Myocyte (in vitro differentiated cells): Measurements from ENCODE around the gene TRAP1. TPM values are rescaled to one million over a fixed set of nuclear protein-coding genes. Genes with fewer than 3 reads are reported as not detected.
"Not testable (repeated sequence)": the region's sequence is repeated elsewhere in the genome, so short reads cannot be mapped to it uniquely, and the experiment has no call there.

ENCODE experiments used
- DNase-seq: peaks from one replicate; pipeline ENCODE4 v3.0.0-alpha.2; 2012; ENCODE audit warnings: low read depth
- total RNA-seq: library from RNA; depleted of rRNA; stranded (reverse); fragments of >200 nt; gene quantifications from 2 replicates; pipeline ENCODE4 v1.2.3, GENCODE V29; 2014

Gene TRAP1
- total RNA-seq, 1 donor from 2014 or later: 91.0 TPM

DNA sequence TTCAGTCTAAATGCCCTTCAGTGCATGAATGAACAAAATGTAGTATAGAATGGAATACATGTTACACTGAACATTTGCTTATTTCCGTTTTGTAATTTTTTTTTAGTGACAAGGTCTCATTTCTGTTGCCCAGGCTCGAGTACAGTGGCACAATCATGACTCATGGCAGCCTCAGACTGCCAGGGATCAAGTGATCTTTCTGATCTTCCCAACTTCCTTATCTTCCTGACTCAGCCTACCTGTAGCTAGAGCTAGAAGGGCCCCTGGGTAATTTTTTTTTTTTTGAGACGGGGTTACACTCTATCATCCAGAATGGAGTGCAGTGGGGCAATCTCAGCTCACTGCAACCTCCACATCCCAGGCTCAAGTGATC, 98.6 kb downstream of the TRAP1 start:
- DNase-seq: no peak

DNA sequence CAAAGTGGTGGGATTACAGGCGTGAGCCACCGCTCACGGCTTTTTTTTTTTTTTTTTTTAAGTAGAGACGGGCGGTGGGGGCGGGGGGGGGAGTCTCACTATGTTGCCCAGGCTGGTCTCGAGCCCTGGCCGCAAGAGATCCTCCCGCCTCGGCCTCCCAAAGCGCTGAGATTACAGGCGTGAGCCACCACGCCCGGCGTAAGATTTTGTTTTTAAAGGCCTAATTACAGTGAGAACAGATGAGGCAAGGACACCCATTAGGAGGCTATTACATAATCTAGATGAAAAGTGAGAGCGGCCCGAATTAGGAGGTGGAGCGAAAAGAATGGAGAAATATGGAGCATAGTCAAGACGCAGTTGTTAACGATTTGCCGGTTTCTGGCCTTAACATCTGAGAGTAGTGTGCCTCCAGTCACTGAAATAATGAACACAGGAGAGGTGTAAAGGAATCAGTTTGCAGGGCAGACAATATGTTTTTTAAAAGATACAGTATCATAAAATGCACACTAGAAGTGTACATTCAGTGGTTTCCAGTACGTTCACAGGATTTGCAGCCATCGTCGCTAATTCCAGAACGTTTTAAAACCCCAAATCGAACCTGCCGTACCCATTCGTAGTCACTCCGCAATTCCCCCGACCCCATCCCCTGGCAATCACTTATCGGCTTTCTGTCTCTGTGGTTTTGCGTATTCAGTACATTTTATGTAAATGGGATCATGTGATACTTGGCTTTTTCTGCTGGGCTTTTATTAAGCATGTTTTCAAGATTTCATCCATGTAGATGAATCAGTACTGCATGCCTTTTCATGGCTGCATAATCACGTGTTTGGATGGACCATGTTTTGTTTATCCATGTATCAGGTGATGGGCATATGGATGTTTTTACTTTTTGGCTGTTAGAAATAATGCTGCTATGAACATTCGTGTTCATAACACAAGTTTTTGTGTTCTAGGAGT, 104.5 kb downstream of the TRAP1 start:
- DNase-seq: no peak

DNA sequence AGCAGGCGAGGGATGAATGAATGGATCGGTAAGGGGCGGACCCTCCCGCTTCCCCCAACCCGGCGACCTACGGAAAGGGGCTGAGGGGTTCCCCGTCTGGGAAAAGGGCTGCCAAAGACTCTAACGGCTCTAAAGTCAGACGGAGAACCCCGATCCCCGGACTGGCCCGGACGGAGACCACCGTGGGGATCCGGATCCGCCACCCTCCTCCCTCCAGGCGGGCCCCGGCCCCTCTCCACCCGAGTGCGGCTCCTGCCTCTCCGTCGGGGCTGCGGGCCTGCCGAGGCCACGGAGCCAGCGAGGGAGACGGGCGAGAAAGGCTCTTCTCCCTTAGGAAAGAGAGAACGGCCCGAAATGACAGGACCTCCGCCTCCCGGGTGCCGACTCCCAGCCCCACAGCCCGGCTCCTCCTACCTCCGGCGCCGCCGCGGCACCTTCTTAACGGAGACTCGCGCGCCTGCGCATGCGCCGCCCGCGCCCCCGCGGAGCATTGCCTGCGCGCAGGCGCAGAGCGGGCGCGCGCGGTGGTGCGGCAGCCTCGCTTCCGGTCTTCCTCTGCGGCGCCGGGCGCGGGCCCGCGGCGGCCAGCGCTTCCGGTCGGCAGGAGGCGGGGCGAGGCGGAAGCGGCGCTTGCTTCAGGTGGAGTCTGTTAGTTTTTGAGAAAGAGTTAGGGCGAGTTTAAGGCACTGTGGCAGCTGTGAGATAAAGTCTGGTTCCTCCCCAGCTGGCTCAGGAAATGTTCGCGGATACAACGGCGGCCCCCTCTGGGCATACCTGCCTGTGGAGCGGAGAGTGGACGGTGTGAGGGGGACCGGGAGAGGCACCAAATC, 106.0 kb downstream of the TRAP1 start, which contains the start of gene SLX4:
SLX4 (minus strand) TSS at position 461 of the 830 bp plus-strand sequence. CDS start 2,642 bp downstream, outside the sequence.
- peak; percentile 91 for DNase-seq

DNA sequence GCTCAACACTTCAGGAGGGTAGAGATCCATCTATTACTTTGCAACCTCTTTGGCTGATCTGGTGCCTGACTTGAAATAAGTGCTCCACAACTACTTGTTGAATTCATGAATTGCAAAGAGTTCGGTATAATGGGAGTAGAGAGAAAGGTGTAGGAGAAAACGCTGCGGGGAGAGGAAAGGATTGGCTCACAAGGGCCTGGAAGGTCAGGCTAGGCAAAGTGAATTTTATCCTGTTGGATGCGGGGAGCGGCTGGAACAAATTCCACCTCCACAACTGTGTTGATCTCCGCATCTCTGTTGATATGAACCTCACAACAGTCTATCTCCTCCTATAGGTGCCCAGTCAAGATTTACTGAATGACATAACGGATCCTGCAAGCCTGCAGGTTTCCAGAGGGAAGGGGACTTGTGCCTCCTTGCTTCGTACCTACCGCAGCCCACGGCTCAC, 106.6 kb downstream of the TRAP1 start:
- no peak for DNase-seq

DNA sequence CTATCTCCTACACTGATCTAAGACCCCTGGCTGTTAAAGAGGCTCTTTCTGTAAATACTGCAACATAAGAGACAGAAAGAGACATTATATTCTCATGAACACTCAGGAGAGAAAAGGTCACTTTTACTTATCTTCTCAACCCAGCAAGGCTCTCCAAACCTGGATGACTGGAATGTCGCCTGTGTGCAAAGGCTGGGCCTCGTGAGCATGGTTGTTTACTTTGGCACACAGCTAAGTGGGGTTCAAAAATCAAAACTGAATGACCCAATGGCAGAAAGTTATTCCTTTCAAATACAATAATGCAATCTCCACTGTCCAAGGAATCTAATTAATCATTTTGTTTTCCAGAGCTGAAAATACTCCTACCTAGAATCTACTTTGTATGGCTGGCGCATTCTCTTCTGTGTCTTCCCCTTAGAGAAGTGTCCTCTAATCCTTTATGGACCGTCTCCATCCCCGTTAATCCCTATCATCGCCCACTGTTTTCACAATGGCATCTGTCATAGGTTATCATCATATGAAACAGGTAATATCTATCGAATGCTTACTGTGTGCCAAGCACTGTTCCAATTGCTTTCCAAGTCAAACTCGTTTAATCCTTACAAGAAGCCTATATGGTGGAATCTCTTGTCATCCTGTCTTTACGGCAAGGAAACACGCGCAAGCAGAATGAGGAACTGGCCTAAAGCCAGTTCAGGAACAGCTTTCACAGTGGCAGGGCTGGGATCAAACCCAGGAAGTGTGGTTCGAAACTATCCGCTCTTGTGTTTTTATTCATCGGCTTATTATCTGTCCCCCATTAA, 107.2 kb downstream of the TRAP1 start:
- DNase-seq: no peak

DNA sequence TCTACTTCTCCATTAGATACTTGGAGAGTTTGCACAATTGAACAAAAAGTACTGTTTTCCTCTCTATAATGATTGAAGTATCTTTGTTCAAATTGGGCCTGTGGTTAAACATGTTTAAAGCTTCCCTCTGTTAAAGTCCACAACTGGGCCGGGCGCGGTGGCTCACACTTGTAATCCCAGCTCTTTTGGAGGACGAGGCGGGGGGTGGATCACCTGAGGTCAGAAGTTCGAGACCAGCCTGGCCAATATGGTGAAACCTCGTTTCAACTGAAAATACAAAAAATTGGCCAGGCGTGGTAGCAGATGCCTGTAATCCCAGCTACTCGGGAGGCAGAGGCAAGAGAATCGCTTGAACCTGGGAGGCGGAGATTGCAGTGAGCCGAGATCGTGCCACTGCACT, 108.3 kb downstream of the TRAP1 start:
- DNase-seq: not testable (repeated sequence)

DNA sequence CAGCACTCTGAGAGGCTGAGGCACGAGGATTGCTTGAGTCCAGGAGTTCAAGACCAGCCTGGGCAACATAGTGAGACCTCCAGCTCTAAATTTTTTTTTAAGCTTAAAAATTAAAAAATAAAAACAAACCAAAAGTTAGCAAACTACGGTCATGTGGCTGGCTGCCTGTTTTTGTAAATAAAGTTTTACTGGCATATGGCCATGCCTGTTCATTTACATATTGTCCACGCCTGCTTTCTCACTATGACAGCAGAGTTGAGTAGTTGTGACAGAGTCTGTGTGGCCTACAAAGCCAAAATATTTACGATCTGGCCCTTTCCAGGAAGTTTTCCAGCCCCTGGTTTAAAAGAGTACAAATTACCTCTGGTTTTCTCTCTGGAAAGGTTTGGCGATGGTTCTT, 109.3 kb downstream of the TRAP1 start:
- no peak for DNase-seq

Other genes starting within 250 kb of the TRAP1 start
- gene C16orf90, start 222.0 kb downstream of the TRAP1 start, total RNA-seq: not detected in 2 replicates
- gene CLUAP1, start 216.5 kb downstream of the TRAP1 start, total RNA-seq: 26.6 and 29.3 TPM in 2 replicates
- gene NLRC3, start 140.1 kb downstream of the TRAP1 start, total RNA-seq: not detected in 2 replicates
- gene SLX4, start 105.9 kb downstream of the TRAP1 start, total RNA-seq: 3.7 and 6.5 TPM in 2 replicates
- gene DNASE1, start 62.8 kb downstream of the TRAP1 start, total RNA-seq: 13.2 and 21.4 TPM in 2 replicates
- gene CREBBP, start 163.2 kb upstream of the TRAP1 start, total RNA-seq: 15.9 and 16.8 TPM in 2 replicates